DMS 273 treated with DMSO at 0.1 percent for 48 hours (cell line): ENCODE results near the gene TAF11L12.
"Not testable (repeated sequence)": the region's sequence is repeated elsewhere in the genome, so short reads cannot be mapped to it uniquely, and the experiment has no call there.

Experiments
- DNase-seq: peaks from one replicate; lab custom pipeline; 2025; lab: John Stamatoyannopoulos, UW

TAF11L12 gene

GRCh38 chr5:17610092-17610491 is at the start of gene TAF11L12:
Gene TAF11L12 (plus strand): TSS chr5:17610392.
- DNase-seq = not testable (repeated sequence)

- DNase-seq = not testable (repeated sequence)
Observed at GRCh38 chr5:17585658-17586057, 24.5 kb upstream of the TAF11L12 start, which contains the start of gene TAF11L7. Gene TAF11L7 (minus strand): TSS chr5:17585758.

- not testable (repeated sequence) for DNase-seq
Observed at GRCh38 chr5:17590860-17591259, 19.3 kb upstream of the TAF11L12 start, which contains the start of gene TAF11L8. Gene TAF11L8 (minus strand): TSS chr5:17590960.

- not testable (repeated sequence) for DNase-seq
Observed at GRCh38 chr5:17594255-17594654, 15.9 kb upstream of the TAF11L12 start, which contains the start of gene TAF11L9. Gene TAF11L9 (minus strand): TSS chr5:17594394.

GRCh38 chr5:17597728-17598127 is 12.5 kb upstream of the TAF11L12 start, which contains the start of gene TAF11L10:
Gene TAF11L10 (minus strand): TSS chr5:17597828.
- DNase-seq = not testable (repeated sequence)

GRCh38 chr5:17603880-17604279 is 6.3 kb upstream of the TAF11L12 start, which contains the start of gene TAF11L11:
Gene TAF11L11 (plus strand): TSS chr5:17604183.
- DNase-seq = not testable (repeated sequence)

- DNase-seq = no peak
Observed at GRCh38 chr5:17604951-17605350, 5.2 kb upstream of the TAF11L12 start.

GRCh38 chr5:17607461-17607860 is 2.7 kb upstream of the TAF11L12 start:
- not testable (repeated sequence) for DNase-seq

GRCh38 chr5:17614872-17615605 is 4.8 kb downstream of the TAF11L12 start:
- DNase-seq = no peak

- no peak for DNase-seq
Observed at GRCh38 chr5:17619354-17619753, 9.2 kb downstream of the TAF11L12 start.

- DNase-seq = no peak
Observed at GRCh38 chr5:17620627-17621026, 10.4 kb downstream of the TAF11L12 start.

- no peak for DNase-seq
Observed at GRCh38 chr5:17625686-17626085, 15.5 kb downstream of the TAF11L12 start.

GRCh38 chr5:17631788-17632187 is 21.6 kb downstream of the TAF11L12 start, which contains the start of gene TAF11L13:
Gene TAF11L13 (plus strand): TSS chr5:17632088.
- not testable (repeated sequence) for DNase-seq

- DNase-seq = no peak
Observed at GRCh38 chr5:17634160-17634559, 24.0 kb downstream of the TAF11L12 start, which contains the start of gene TAF11L14. Gene TAF11L14 (plus strand): TSS chr5:17634460.

- DNase-seq = not testable (repeated sequence)
Observed at GRCh38 chr5:17649232-17649631, 39.0 kb downstream of the TAF11L12 start.

GRCh38 chr5:17655201-17655759 is 45.1 kb downstream of the TAF11L12 start:
- DNase-seq = not testable (repeated sequence)

GRCh38 chr5:17655921-17656320 is 45.7 kb downstream of the TAF11L12 start:
- no peak for DNase-seq
